ENCODE data around the gene CAMTA1. TPM values are rescaled to one million over a fixed set of nuclear protein-coding genes. Genes with fewer than 3 reads are reported as not detected.

Gene CAMTA1
- total RNA-seq, 1 donor from 2014 or later: 47.9 TPM

DNA sequence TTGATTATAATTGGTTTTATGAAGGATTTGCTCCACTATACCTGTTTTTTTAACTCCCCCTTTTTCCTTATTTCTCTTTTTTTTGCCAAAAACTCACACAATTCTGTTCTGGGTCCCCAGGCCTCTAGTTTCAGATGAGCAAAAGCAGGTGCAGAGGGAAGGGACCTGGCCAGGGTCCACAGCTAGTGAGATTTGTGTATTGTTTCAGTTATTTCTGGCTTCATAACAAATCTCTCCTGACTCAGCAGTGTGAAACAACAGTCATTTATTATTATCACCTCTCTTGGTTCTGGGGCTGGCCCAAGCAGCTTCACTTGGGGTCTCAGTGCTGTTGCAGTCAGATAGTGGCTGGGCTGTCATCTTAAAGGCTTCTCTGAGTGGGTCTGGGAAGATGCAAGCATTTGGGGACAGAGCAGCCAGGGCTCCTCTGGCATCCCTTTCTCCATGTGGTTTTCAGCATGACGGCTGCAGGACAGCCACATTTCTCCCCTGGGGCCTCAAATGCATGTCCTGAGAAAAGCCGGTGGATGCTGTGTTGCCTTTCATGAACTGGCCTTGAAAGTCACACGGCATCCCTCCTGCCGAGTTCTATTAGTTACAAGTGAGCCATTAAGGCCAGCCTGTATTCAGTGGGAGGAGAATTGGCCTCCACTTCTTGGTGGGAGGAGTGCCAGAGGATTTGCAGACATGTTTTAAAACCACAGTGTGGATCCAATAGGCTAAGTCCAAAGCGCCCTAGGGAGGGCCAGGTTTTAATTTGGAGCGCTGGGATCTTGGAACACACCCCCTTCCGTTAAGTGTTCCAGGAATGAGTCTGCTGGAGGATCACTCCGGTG is 137.1 kb downstream of the CAMTA1 start:
- H3K4me1 ChIP-seq: no peaks in the 10 kb centered on the region
- no peaks in the 10 kb centered on the region for H3K36me3 ChIP-seq
- ATAC-seq (no peak), DNase-seq (no peak)
- H3K4me3 ChIP-seq: no peak overlapping the region
- H3K27me3 ChIP-seq (ENCODE audit: low read depth): no peaks in the 10 kb centered on the region
- intact Hi-C loops (cut with DNase I): no loop called here
- H3K27ac ChIP-seq: no peak overlapping the region
- TF ChIP-seq, protein P1, sequence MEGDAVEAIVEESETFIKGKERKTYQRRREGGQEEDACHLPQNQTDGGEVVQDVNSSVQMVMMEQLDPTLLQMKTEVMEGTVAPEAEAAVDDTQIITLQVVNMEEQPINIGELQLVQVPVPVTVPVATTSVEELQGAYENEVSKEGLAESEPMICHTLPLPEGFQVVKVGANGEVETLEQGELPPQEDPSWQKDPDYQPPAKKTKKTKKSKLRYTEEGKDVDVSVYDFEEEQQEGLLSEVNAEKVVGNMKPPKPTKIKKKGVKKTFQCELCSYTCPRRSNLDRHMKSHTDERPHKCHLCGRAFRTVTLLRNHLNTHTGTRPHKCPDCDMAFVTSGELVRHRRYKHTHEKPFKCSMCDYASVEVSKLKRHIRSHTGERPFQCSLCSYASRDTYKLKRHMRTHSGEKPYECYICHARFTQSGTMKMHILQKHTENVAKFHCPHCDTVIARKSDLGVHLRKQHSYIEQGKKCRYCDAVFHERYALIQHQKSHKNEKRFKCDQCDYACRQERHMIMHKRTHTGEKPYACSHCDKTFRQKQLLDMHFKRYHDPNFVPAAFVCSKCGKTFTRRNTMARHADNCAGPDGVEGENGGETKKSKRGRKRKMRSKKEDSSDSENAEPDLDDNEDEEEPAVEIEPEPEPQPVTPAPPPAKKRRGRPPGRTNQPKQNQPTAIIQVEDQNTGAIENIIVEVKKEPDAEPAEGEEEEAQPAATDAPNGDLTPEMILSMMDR (IDR thresholded peaks at IDR 0.05): no peak
- H3K9me3 ChIP-seq: no peaks in the 10 kb centered on the region

DNA sequence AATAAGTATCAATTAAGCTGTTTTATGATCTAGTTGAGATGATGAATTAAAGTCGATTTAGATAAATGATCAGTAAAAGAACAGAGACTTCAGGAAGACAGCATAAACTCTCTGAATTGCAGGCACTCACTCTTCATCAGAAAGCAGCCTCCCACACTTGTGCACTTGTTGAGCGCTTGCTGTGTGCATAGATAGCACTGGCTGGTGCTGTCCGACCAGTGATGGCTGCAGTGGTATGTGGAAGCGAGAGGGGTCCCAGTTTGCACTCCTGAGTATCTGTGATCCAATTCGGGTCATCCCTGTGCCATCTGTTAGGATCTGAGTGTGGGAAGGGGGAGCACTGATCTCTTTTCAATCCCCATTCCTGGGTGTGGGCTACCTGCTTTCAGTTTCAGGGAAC is 137.8 kb downstream of the CAMTA1 start:
- Histone ChIP-seq H3K36me3 (no peaks in the 10 kb centered on the region), H3K9me3 (no peaks in the 10 kb centered on the region), H3K4me1 (no peaks in the 10 kb centered on the region), H3K27me3 (ENCODE audit: low read depth) (no peaks in the 10 kb centered on the region), H3K27ac (no peak overlapping the region), H3K4me3 (no peak overlapping the region)
- intact Hi-C loops (cut with DNase I): no loop called here
- ATAC-seq (no peak), DNase-seq (no peak)
- TF ChIP-seq, protein P1 (IDR thresholded peaks at IDR 0.05): no peak

DNA sequence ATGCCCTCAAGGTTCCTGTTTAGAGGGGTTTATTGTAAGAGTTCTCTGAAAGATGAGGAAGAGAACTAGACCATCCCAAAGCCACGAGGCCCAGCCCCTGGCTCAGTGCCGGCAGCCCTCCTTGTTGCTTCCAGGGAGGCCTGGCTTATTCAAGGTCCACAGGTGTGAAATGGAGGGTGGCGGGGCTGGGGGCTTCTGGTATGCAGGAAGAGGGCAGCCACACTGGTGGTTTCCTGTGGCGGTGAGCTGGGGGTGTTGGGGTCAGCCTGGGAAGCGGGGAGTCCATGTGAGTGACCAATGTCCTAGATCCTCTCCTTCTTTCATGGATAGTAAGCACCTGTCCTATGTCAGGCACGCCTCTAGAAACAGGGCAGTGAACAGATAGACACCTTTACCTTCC is 138.2 kb downstream of the CAMTA1 start:
- H3K27ac ChIP-seq: no peak overlapping the region
- no peaks in the 10 kb centered on the region for H3K9me3 ChIP-seq
- DNase-seq: no peak
- no peaks in the 10 kb centered on the region for H3K4me1 ChIP-seq
- H3K36me3 ChIP-seq: no peaks in the 10 kb centered on the region
- H3K27me3 ChIP-seq (ENCODE audit: low read depth): no peaks in the 10 kb centered on the region
- intact Hi-C loops (cut with DNase I): no loop called here
- TF ChIP-seq, protein P1 (IDR thresholded peaks at IDR 0.05): no peak
- no peak for ATAC-seq
- H3K4me3 ChIP-seq: no peak overlapping the region

DNA sequence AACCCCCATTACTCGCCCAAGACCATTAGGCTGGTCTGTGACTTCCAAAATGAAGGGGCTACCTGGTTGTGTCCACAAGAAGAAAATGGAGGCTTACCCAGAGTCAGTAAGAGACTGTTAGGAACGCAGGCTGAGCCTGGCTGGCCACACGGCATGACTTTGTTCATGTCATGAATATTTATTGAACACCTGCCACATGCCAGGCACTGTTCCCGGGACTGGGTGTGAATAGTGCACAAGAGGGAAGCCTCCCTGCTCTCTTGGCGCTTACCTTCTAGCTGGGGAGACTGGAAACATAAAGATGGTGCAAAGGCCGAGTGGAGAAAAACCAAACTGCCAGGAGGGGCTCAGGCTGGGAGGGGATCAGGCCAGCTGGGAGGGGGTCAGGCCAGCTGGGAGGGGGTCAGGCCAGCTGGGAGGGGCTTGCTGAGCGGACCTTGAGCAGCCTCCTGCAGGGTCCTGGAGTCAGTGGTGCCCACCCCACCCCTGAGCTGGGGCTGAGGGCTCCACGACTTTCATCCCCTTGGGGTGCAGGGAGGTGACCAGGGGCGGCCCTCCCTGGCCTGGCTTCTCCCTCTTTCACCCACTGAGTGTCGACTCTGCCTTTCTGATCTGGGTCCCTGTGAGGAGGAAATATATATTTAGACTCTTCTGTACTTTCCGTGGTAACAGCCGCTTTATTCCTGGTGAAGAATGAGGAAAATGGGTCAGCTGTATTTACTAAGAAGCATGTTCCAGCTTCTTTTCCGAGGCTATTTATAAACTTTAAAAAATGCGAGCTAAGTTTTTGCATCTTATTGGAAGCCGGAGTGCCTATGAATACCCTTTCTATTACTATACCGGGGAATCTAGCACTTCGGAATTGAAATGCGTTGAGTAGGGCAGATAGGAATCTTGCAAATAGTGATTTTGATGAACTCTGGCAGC is 139.0 kb downstream of the CAMTA1 start:
- DNase-seq: no peak
- intact Hi-C loops (cut with DNase I): no loop called here

DNA sequence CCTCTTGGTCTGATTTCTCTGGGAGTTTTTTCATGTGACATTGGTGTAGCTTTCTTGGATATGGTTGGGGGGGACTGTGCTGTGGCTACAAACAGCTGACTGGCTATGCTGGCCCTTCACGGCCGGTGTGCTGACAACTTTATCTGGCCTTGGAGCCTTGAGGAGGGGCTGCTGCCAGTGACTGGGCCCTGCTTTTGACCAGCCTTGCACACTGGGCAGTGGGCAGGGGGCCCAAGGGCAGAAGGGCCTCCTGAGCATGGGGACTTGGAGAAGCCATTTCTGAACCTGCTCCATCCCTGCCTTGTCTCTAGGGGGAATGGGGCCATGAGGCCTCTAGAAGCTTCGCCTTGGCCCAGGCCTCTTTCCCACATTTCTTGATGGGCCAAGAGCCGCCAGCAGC is 139.6 kb downstream of the CAMTA1 start:
- DNase-seq (no peak), ATAC-seq (no peak)
- H3K4me3 ChIP-seq: no peak overlapping the region
- TF ChIP-seq, protein P1 (IDR thresholded peaks at IDR 0.05): no peak
- H3K27ac ChIP-seq: no peak overlapping the region
- intact Hi-C loops (cut with DNase I): no loop called here
- H3K9me3 ChIP-seq: no peaks in the 10 kb centered on the region
- H3K27me3 ChIP-seq (ENCODE audit: low read depth): no peaks in the 10 kb centered on the region
- H3K4me1 ChIP-seq: no peaks in the 10 kb centered on the region
- H3K36me3 ChIP-seq: no peaks in the 10 kb centered on the region

More for the DNA sequence above, 139.0 kb downstream of the CAMTA1 start:
- TF ChIP-seq, protein P1 (IDR thresholded peaks at IDR 0.05): no peak
- no peak overlapping the region for H3K27ac ChIP-seq
- H3K36me3 ChIP-seq: no peaks in the 10 kb centered on the region
- no peaks in the 10 kb centered on the region for H3K27me3 ChIP-seq (ENCODE audit: low read depth)
- no peaks in the 10 kb centered on the region for H3K9me3 ChIP-seq
- no peak overlapping the region for H3K4me3 ChIP-seq
- peak in 1 of 2 donors; percentile 19 for ATAC-seq
- H3K4me1 ChIP-seq: no peaks in the 10 kb centered on the region

Data from lower lobe of right lung (tissue), 2 donors.